Keratinocyte (primary cell): Measurements from ENCODE around the gene MYO7B. TPM values are rescaled to one million over a fixed set of nuclear protein-coding genes. Genes with fewer than 3 reads are reported as not detected.

Source experiments
- DNase-seq: peaks from one replicate; pipeline ENCODE4 v3.0.0-alpha.2; 2011; ENCODE audit warnings: low read depth, missing footprints, low spot score
- FAIRE-seq: peaks from 2 replicates; lab custom pipeline; 2011; peaks lifted over from hg19 to GRCh38; lab: Jason Lieb, UNC
- H2AFZ ChIP-seq: 2 replicates; pipeline ENCODE4 v1.6.0; 2012; ENCODE audit warnings: low read length, control low read depth, inconsistent platforms; ENCODE audit not compliant: control insufficient read depth
- H3K27ac ChIP-seq: 2 replicates; pipeline ENCODE4 v1.5.1; 2011; ENCODE audit warnings: low read length; ENCODE audit not compliant: control insufficient read depth, insufficient read depth
- H3K27me3 ChIP-seq: 3 replicates; pipeline ENCODE4 v1.6.0; 2011; ENCODE audit warnings: low read length; ENCODE audit not compliant: control insufficient read depth, insufficient read depth; ENCODE audit errors: extremely low read depth
- H3K36me3 ChIP-seq, 2 experiments: 2 replicates in 1 of 2; 3 replicates in 1 of 2; pipeline ENCODE4 v1.5.1; 2011; ENCODE audit warnings: low read length in 2 of 2, mild to moderate bottlenecking in 1 of 2; ENCODE audit not compliant: control insufficient read depth in 2 of 2, insufficient read depth in 2 of 2; ENCODE audit errors: extremely low read depth in 1 of 2
- H3K4me1 ChIP-seq: 3 replicates; pipeline ENCODE4 v1.5.1; 2011; ENCODE audit warnings: low read length; ENCODE audit not compliant: control insufficient read depth, insufficient read depth; ENCODE audit errors: extremely low read depth
- H3K4me2 ChIP-seq: 3 replicates; pipeline ENCODE4 v1.6.0; 2011; ENCODE audit warnings: low read depth, low read length; ENCODE audit not compliant: control insufficient read depth, insufficient read depth; ENCODE audit errors: extremely low read depth
- H3K4me3 ChIP-seq, 3 experiments: fragments of 200-600 bp in 1 of 3; sonication (generic) in 1 of 3; 2 replicates in 2 of 3; 3 replicates in 1 of 3; pipeline ENCODE4 v1.5.1; 2011 to 2016; ENCODE audit warnings: low read length in 3 of 3, mild to moderate bottlenecking in 3 of 3, control low read depth in 2 of 3, inconsistent platforms in 1 of 3, low read depth in 1 of 3, mixed read lengths in 1 of 3, mixed run types in 1 of 3, moderate library complexity in 1 of 3; ENCODE audit not compliant: control insufficient read depth in 2 of 3, insufficient read depth in 2 of 3; ENCODE audit errors: extremely low read depth in 1 of 3
- H3K79me2 ChIP-seq: 2 replicates; pipeline ENCODE4 v1.6.0; 2012; ENCODE audit warnings: low read length; ENCODE audit not compliant: control insufficient read depth, insufficient read depth
- H3K9ac ChIP-seq: 3 replicates; pipeline ENCODE4 v1.6.0; 2011; ENCODE audit warnings: low read length; ENCODE audit not compliant: control insufficient read depth, insufficient read depth; ENCODE audit errors: extremely low read depth
- H3K9me1 ChIP-seq: 3 replicates; pipeline ENCODE4 v1.6.0; 2011; ENCODE audit warnings: low read length; ENCODE audit not compliant: control insufficient read depth, insufficient read depth; ENCODE audit errors: extremely low read depth
- H3K9me3 ChIP-seq: 2 replicates; pipeline ENCODE4 v1.5.1; 2012; ENCODE audit warnings: low read depth, low read length; ENCODE audit not compliant: control insufficient read depth
- H4K20me1 ChIP-seq: 3 replicates; pipeline ENCODE4 v1.6.0; 2011; ENCODE audit warnings: low read length; ENCODE audit not compliant: control insufficient read depth, insufficient read depth; ENCODE audit errors: extremely low read depth
- CTCF ChIP-seq, 3 experiments: IDR thresholded peaks in 1 of 3; conservative IDR thresholded peaks in 1 of 3; optimal IDR thresholded peaks in 1 of 3; 2 replicates in 2 of 3; 3 replicates in 1 of 3; pipeline versions ENCODE3 to v1.5.1; 2011; ENCODE audit warnings: low read length in 3 of 3, mild to moderate bottlenecking in 3 of 3, moderate library complexity in 2 of 3, control low read depth in 1 of 3, inconsistent platforms in 1 of 3; ENCODE audit not compliant: insufficient read depth in 2 of 3; ENCODE audit errors: extremely low read depth in 1 of 3
- EZH2 ChIP-seq: IDR thresholded peaks from one replicate; pipeline ENCODE4 v1.6.1; 2012; ENCODE audit warnings: inconsistent platforms, mild to moderate bottlenecking, low read length, moderate library complexity
- dilution Hi-C: fragments of 300-500 bp; cut with MboI; formaldehyde crosslinking; loops from one replicate; pipeline ENCODE4 v1.7.0; 2020; ENCODE audit warnings: low sequenced_read_pairs; ENCODE audit not compliant: extremely low pct_ligation_motif_present
- polyA plus RNA-seq, 5 experiments: library from polyadenylated mRNA; depleted of rRNA in 3 of 5; stranded (reverse) in 3 of 5; stranded (forward) in 1 of 5; unstranded in 1 of 5; fragments of >200 nt; gene quantifications; 1 replicate in 1 of 5; 2 replicates in 3 of 5; 3 replicates in 1 of 5; pipeline versions ENCODE4 v1.2.1 to v1.2.3, GENCODE V29; 2011 to 2012; ENCODE audit warnings: missing spikeins in 2 of 5, low read depth in 1 of 5, low replicate concordance in 1 of 5

The MYO7B gene
- polyA plus RNA-seq, 1 donor (not counting 4 experiments of a cell fraction or from before 2014, with no cell fraction given), result not detected

GRCh38 chr2:127658146-127658545 is 122.7 kb downstream of the MYO7B start:
- no peak for FAIRE-seq
- TF ChIP-seq CTCF (optimal IDR thresholded peaks at IDR 0.05 in 1 of 3, IDR thresholded peaks at IDR 0.05 in 1 of 3, conservative IDR thresholded peaks at IDR 0.05 in 1 of 3; ENCODE audit: extremely low read depth in 1 of 3, insufficient read depth in 2 of 3, low read length in 3 of 3), result no peak
- no peak for TF ChIP-seq EZH2

GRCh38 chr2:127658641-127659407 is 123.3 kb downstream of the MYO7B start:
- TF ChIP-seq EZH2, result no peak
- TF ChIP-seq CTCF (optimal IDR thresholded peaks at IDR 0.05 in 1 of 3, IDR thresholded peaks at IDR 0.05 in 1 of 3, conservative IDR thresholded peaks at IDR 0.05 in 1 of 3; ENCODE audit: extremely low read depth in 1 of 3, insufficient read depth in 2 of 3, low read length in 3 of 3), result no peak
- no peak overlapping the region for H3K9ac ChIP-seq
- H3K27ac ChIP-seq, result no peak overlapping the region
- H2AFZ ChIP-seq, result no peak overlapping the region
- no peak overlapping the region for H3K4me2 ChIP-seq
- H3K9me3 ChIP-seq, result no peaks in the 10 kb centered on the region
- H4K20me1 ChIP-seq, result no peaks in the 10 kb centered on the region
- no peak for DNase-seq
- peaks cover 5% of the 10 kb centered on the region for H3K4me1 ChIP-seq
- no peak overlapping the region for H3K4me3 ChIP-seq
- H3K79me2 ChIP-seq, result no peaks in the 10 kb centered on the region
- dilution Hi-C loops, result no loop called here
- H3K36me3 ChIP-seq, result no peaks in the 10 kb centered on the region
- H3K9me1 ChIP-seq, result no peaks in the 10 kb centered on the region
- peaks cover 9% of the 10 kb centered on the region for H3K27me3 ChIP-seq
- no peak for FAIRE-seq

More at GRCh38 chr2:127658146-127658545, 122.7 kb downstream of the MYO7B start:
- Histone ChIP-seq H3K4me1 (peaks cover 5% of the 10 kb centered on the region), H2AFZ (no peak overlapping the region), H3K9ac (no peak overlapping the region), H3K79me2 (no peaks in the 10 kb centered on the region), H3K36me3 (no peaks in the 10 kb centered on the region), H3K9me1 (no peaks in the 10 kb centered on the region), H3K4me2 (no peak overlapping the region), H4K20me1 (no peaks in the 10 kb centered on the region), H3K9me3 (no peaks in the 10 kb centered on the region), H3K4me3 (no peak overlapping the region), H3K27me3 (peaks cover 3% of the 10 kb centered on the region), H3K27ac (no peak overlapping the region)
- dilution Hi-C loops, result no loop called here
- DNase-seq, result no peak
